ENCODE data around the gene C9orf50. TPM values are rescaled to one million over a fixed set of nuclear protein-coding genes. Genes with fewer than 3 reads are reported as not detected.
A peak's percentile ranks its signal among the peaks of the same experiment; 100 is the strongest.

The C9orf50 gene
- total and polyA plus RNA-seq, 4 donors = 0.30 to 4.8 (median 0.62) TPM; not detected in 1

DNA sequence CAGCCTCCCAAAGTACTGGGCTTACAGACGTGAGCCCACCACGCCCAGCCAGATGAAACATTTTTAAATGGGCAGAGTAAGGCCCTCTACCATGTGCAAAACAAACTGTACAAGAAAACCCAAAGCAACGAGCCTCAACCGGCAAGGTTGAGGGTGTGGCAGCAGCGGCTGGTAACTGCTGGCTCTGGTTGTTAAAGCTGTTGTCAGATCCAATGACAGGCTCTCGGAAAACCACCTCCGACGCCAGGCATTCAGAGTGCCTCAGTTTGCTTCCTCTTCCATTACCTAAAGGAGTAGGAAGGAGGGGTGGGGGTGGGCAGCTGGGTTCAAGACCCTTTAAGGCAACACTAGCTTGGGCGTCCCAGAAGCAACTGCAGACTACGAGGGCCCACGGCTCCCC, 23.5 kb upstream of the C9orf50 start:
- Histone ChIP-seq H3K36me3 (ENCODE audit: control insufficient read depth in 1 of 2, insufficient read depth in 2 of 2, low read length in 1 of 2) (no peaks in the 10 kb centered on the region), H3K27me3 (ENCODE audit: control insufficient read depth in 1 of 2, insufficient read depth in 2 of 2, low read length in 1 of 2) (no peaks in the 10 kb centered on the region), H3K27ac (ENCODE audit: low read depth in 1 of 2, low read length in 2 of 2) (no peak overlapping the region), H3K9me3 (ENCODE audit: control insufficient read depth, low read length) (no peaks in the 10 kb centered on the region), H3K4me3 (ENCODE audit: low read length in 2 of 2) (no peak overlapping the region), H3K4me1 (ENCODE audit: control insufficient read depth in 1 of 2, insufficient read depth in 2 of 2, low read length in 2 of 2) (no peaks in the 10 kb centered on the region)
- 82 to 83% methylated on average over 11 of the region's 11 CpGs for WGBS, 2 donors
- intact Hi-C loops (cut with DNase I) = loop anchor here in 1 of 2 donors (5.0 kb wide), 1 partner anchor 78 kb away; no protein-coding TSS in a partner anchor
- no peak for ATAC-seq (ENCODE audit: low FRiP score)
- no peak for DNase-seq

DNA sequence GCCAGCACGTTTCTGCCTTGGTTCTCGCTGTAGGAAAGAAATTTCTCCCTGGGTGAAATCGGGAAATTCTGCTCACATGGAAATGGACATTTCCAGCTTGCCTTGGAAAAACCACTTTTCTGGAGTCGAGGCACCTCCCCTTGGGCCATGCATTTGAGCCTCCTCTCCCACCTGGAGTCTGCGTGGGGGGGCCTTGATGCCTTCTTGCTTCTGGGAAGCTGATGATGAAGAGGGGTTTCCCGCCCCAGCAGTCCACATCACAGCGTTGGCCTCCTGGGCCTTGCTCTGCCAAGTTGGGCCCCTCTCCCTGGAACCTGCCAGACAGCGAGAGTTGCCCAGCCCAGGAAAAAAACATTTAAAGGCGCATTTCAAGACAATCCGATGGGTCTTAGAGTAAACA, 22.8 kb upstream of the C9orf50 start:
- no peaks in the 10 kb centered on the region for H3K36me3 ChIP-seq (ENCODE audit: control insufficient read depth in 1 of 2, insufficient read depth in 2 of 2, low read length in 1 of 2)
- no peak for ATAC-seq (ENCODE audit: low FRiP score)
- no peaks in the 10 kb centered on the region for H3K4me1 ChIP-seq (ENCODE audit: control insufficient read depth in 1 of 2, insufficient read depth in 2 of 2, low read length in 2 of 2)
- WGBS, 2 donors = 79 to 84% methylated on average over 10 of the region's 10 CpGs
- H3K4me3 ChIP-seq (ENCODE audit: low read length in 2 of 2) = no peak overlapping the region
- H3K9me3 ChIP-seq (ENCODE audit: control insufficient read depth, low read length) = no peaks in the 10 kb centered on the region
- intact Hi-C loops (cut with DNase I) = loop anchor here in 1 of 2 donors (5.0 kb wide), 1 partner anchor 79 kb away; no protein-coding TSS in a partner anchor
- H3K27ac ChIP-seq (ENCODE audit: low read depth in 1 of 2, low read length in 2 of 2) = no peak overlapping the region
- no peaks in the 10 kb centered on the region for H3K27me3 ChIP-seq (ENCODE audit: control insufficient read depth in 1 of 2, insufficient read depth in 2 of 2, low read length in 1 of 2)
- DNase-seq = no peak

DNA sequence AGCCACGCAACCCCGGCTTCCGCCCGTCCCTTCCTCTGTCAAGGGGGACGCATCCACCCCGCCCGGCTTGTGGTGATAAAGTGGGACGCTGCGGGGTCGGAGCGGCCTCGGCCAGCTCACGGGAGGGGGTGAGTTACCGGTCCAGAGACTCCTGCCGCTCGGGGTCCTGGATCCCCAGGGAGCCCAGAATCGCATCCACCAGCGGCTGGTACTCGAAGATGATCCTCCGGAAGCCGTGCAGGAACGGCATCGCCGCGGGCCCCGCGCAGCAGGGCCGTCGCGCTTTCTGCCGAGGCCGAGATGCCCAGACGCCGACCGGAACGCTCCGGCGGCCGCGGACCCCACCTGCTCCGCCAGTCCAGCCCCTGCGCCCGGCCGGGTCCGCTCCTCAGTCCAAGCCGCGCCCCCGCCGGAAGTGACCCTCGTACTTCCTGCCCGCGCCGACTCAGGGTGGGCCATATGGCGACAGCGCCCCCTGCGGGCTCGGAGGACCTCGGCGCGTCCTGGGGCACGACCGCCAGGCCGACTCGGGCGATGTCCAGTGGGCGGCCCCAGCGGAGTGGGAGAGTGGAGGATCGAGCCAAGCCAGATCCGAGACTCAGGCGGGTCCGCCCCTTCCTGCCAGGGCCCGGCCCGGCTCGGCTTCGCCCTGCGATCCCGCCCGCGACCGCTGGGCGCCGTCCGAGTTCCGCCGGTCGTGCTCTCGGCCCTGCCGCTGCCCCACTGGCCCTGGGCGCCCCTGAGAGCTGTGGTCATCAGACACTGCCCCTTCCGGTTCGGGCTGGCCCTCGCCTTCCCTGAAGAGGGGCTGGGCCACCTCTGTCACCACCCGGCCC, 21.1 kb upstream of the C9orf50 start, which contains the start of gene ASB6:
Gene ASB6 (minus strand): TSS at position 402 of the 836 bp plus-strand sequence. CDS start 152 bp downstream, at position 250.
- peak within 1 kb of the TSS in 1 of 2 donors; percentile 23 for H3K27ac ChIP-seq (ENCODE audit: low read depth in 1 of 2, low read length in 2 of 2)
- DNase-seq (peak; percentile 98 to 100), ATAC-seq (ENCODE audit: low FRiP score) (peak; percentile 98)
- no peaks in the 10 kb centered on the region for H3K9me3 ChIP-seq (ENCODE audit: control insufficient read depth, low read length)
- H3K27me3 ChIP-seq (ENCODE audit: control insufficient read depth in 1 of 2, insufficient read depth in 2 of 2, low read length in 1 of 2) = no peaks in the 10 kb centered on the region
- H3K4me3 ChIP-seq (ENCODE audit: low read length in 2 of 2) = peak within 1 kb of the TSS; percentile 70 to 86
- peaks cover 0 to 7% of the 10 kb centered on the region in 2 donors for H3K36me3 ChIP-seq (ENCODE audit: control insufficient read depth in 1 of 2, insufficient read depth in 2 of 2, low read length in 1 of 2)
- H3K4me1 ChIP-seq (ENCODE audit: control insufficient read depth in 1 of 2, insufficient read depth in 2 of 2, low read length in 2 of 2) = no peaks in the 10 kb centered on the region
- 0% methylated on average over 60 to 93 of the region's 93 CpGs for WGBS, 2 donors
- intact Hi-C loops (cut with DNase I) = loop anchor here (1.0 to 5.0 kb wide), 3 partner anchors 27 to 141 kb away; no protein-coding TSS in a partner anchor

DNA sequence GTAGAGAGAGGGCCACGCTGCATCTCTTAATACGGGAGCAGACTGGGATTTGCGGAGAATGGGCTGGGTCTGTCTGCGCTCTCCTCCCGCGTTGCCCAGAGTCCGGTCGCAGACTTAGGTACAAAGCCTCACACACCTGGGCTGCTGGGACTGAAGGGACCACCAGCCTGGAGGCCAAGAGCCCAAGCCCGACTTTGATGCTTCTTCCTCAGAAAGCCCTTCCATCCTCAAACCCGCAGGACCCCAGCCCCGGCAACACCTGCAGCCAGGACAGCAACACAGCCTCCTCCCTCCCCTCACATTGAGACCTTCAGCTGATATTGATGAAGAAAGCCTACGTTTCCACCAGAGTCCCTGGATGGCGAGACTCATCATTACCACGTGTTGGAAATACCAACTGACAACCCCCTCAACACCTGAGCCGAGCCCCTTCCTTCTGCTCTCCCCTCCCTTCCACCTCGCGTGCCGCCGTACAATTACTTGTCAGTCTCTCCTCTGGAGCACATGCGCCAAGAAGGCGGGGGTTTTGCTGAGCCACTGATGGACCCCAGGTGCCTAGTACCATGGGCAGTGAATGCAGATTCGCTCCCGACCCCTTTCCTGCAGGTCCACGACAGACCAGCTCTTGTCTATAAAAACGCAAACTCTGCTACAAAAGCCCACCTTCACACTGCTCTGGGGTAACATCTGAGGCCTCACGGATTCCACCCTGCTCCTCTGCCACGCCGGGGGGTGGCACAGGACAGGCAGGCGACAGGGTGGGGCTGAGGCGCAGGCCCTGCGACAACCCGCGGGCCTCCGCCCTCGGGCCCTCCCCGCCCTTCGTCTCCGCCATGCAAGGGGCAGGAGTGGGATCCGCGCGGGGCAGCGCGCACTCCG, 20.2 kb upstream of the C9orf50 start:
- WGBS, 2 donors = 17 to 19% methylated on average over 44 of the region's 44 CpGs
- H3K4me1 ChIP-seq (ENCODE audit: control insufficient read depth in 1 of 2, insufficient read depth in 2 of 2, low read length in 2 of 2) = no peaks in the 10 kb centered on the region
- no peaks in the 10 kb centered on the region for H3K9me3 ChIP-seq (ENCODE audit: control insufficient read depth, low read length)
- intact Hi-C loops (cut with DNase I) = loop anchor here in 1 of 2 donors (5.0 kb wide), 1 partner anchor 81 kb away; no protein-coding TSS in a partner anchor
- H3K27me3 ChIP-seq (ENCODE audit: control insufficient read depth in 1 of 2, insufficient read depth in 2 of 2, low read length in 1 of 2) = no peaks in the 10 kb centered on the region
- no peak for ATAC-seq (ENCODE audit: low FRiP score)
- H3K27ac ChIP-seq (ENCODE audit: low read depth in 1 of 2, low read length in 2 of 2) = no peak overlapping the region
- no peak for DNase-seq
- peaks cover 0 to 7% of the 10 kb centered on the region in 2 donors for H3K36me3 ChIP-seq (ENCODE audit: control insufficient read depth in 1 of 2, insufficient read depth in 2 of 2, low read length in 1 of 2)
- peak overlapping the region; percentile 70 to 86 for H3K4me3 ChIP-seq (ENCODE audit: low read length in 2 of 2)

DNA sequence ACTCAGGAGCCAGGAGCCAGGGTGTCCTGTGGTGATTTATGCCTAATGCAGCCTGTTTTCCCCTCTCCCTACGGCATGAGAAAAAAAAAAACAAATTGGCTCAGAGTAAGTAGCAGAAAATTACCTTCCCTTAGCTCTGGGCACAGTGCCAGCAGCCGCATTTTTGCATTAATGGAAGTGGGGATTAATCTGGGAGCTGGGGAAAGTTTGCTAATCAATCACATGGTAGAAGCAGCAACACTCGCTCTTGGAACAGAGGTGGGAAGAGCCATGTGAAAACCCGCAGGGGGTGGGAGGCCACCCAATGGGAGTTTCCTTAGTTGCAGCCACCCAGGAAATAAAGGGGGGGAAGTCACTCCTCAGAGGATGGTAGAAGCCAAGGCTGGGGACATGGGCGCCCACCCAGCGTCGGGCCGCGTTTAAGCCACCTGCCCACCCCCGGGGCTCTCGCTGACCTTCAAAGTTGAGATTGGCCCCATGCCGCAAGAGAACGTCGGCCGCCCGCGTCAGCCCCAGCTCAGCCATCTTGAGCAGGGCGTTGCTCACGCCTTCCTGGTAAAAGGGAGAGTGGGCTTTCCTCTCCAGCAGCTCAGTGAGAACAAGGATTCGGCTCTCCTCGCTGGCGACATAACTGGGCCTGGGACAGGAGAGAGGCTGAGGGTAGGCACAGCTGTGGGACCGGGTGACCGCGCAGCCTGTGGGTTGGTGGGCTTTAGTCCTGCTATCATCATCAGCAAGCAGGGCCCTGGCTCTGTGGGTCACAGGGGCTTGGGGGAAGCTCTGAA, 19.4 kb upstream of the C9orf50 start:
- WGBS, 2 donors = 63 to 64% methylated on average over 25 of the region's 25 CpGs
- H3K9me3 ChIP-seq (ENCODE audit: control insufficient read depth, low read length) = no peaks in the 10 kb centered on the region
- no peak overlapping the region for H3K27ac ChIP-seq (ENCODE audit: low read depth in 1 of 2, low read length in 2 of 2)
- no peaks in the 10 kb centered on the region for H3K4me1 ChIP-seq (ENCODE audit: control insufficient read depth in 1 of 2, insufficient read depth in 2 of 2, low read length in 2 of 2)
- H3K36me3 ChIP-seq (ENCODE audit: control insufficient read depth in 1 of 2, insufficient read depth in 2 of 2, low read length in 1 of 2) = peaks cover 0 to 9% of the 10 kb centered on the region in 2 donors
- no peaks in the 10 kb centered on the region for H3K27me3 ChIP-seq (ENCODE audit: control insufficient read depth in 1 of 2, insufficient read depth in 2 of 2, low read length in 1 of 2)
- DNase-seq (no peak), ATAC-seq (ENCODE audit: low FRiP score) (no peak)
- H3K4me3 ChIP-seq (ENCODE audit: low read length in 2 of 2) = no peak overlapping the region
- intact Hi-C loops (cut with DNase I) = loop anchor here in 1 of 2 donors (5.0 kb wide), 1 partner anchor 82 kb away; no protein-coding TSS in a partner anchor

DNA sequence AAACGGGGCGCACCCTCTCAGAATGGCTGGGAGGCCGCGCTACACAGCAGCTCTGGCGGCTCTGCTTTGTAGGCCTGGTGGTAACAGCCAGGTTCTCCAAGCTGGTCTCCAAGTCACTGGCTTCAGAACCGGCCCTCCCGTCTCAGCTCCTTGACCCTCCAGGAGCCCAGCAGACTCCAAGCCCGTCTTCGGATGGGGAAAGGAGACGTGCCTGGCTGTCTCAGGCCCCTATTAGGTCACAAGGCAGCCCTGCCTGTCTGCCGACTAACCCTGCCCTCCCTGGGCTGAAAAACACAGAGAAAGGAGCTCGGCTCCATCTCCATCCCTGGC, 18.8 kb upstream of the C9orf50 start:
- Histone ChIP-seq H3K9me3 (ENCODE audit: control insufficient read depth, low read length) (no peaks in the 10 kb centered on the region), H3K4me3 (ENCODE audit: low read length in 2 of 2) (no peak overlapping the region), H3K27me3 (ENCODE audit: control insufficient read depth in 1 of 2, insufficient read depth in 2 of 2, low read length in 1 of 2) (no peaks in the 10 kb centered on the region), H3K36me3 (ENCODE audit: control insufficient read depth in 1 of 2, insufficient read depth in 2 of 2, low read length in 1 of 2) (peaks cover 0 to 12% of the 10 kb centered on the region in 2 donors), H3K4me1 (ENCODE audit: control insufficient read depth in 1 of 2, insufficient read depth in 2 of 2, low read length in 2 of 2) (no peaks in the 10 kb centered on the region), H3K27ac (ENCODE audit: low read depth in 1 of 2, low read length in 2 of 2) (no peak overlapping the region)
- DNase-seq = no peak
- intact Hi-C loops (cut with DNase I) = loop anchor here in 1 of 2 donors (5.0 kb wide), 1 partner anchor 83 kb away; no protein-coding TSS in a partner anchor
- no peak for ATAC-seq (ENCODE audit: low FRiP score)
- WGBS, 2 donors = 53 to 57% methylated on average over 12 of the region's 12 CpGs

DNA sequence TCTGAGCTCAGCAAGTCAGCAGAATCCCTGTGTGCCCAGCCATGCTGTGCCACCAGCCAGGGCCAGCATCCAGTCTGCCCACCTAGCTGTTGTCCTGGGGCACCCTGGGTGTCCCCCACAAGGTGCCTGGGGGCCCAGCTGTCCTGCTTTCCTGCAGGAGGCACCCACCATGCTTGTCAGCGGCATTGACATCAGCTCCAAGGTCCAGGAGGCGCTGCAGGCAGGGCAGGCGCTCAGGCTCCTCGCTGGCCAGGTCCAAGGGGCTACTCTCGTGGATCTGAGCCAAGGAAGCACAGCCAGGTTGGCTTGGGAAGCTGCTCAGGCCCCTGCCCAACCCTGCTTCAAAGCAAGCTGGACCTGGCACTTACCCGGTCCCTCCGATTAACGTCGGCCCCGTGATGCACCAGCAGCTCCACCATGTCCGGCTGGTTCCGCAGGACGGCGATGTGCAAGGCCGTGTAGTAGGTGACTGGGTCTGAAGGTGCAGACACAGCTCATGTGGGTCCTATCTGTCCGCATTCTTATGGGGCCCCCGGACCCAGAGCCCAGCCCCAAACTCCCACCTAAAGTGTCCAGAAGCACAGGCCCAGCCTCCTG, 18.2 kb upstream of the C9orf50 start:
- Histone ChIP-seq H3K36me3 (ENCODE audit: control insufficient read depth in 1 of 2, insufficient read depth in 2 of 2, low read length in 1 of 2) (peaks cover 0 to 14% of the 10 kb centered on the region in 2 donors), H3K27ac (ENCODE audit: low read depth in 1 of 2, low read length in 2 of 2) (no peak overlapping the region)

More for the DNA sequence above, 18.2 kb upstream of the C9orf50 start:
- Histone ChIP-seq H3K4me1 (ENCODE audit: control insufficient read depth in 1 of 2, insufficient read depth in 2 of 2, low read length in 2 of 2) (no peaks in the 10 kb centered on the region), H3K9me3 (ENCODE audit: control insufficient read depth, low read length) (no peaks in the 10 kb centered on the region), H3K27me3 (ENCODE audit: control insufficient read depth in 1 of 2, insufficient read depth in 2 of 2, low read length in 1 of 2) (no peaks in the 10 kb centered on the region), H3K4me3 (ENCODE audit: low read length in 2 of 2) (no peak overlapping the region)
- intact Hi-C loops (cut with DNase I) = no loop called here
- DNase-seq = no peak
- WGBS, 2 donors = 79 to 85% methylated on average over 17 of the region's 17 CpGs
- no peak for ATAC-seq (ENCODE audit: low FRiP score)
